Transverse colon (tissue), 4 donors: ENCODE data around the gene EIF4B. TPM values are rescaled to one million over a fixed set of nuclear protein-coding genes. Genes with fewer than 3 reads are reported as not detected.
A peak's percentile ranks its signal among the peaks of the same experiment; 100 is the strongest.

Experiments
- DNase-seq: peaks from one replicate; pipeline ENCODE4 v3.0.0-alpha.2; 2019
- H3K27ac ChIP-seq, 4 donors: fragments of 200-600 bp; sonication (generic); 2 replicates each; pipeline ENCODE4 v1.5.1; 2016 to 2018; ENCODE audit warnings: inconsistent platforms in 4 of 4
- H3K27me3 ChIP-seq: fragments of 200-600 bp; sonication (generic); 2 replicates; pipeline ENCODE4 v1.5.1; 2017; ENCODE audit warnings: inconsistent platforms
- H3K36me3 ChIP-seq, 4 donors: fragments of 200-600 bp; sonication (generic); 2 replicates each; pipeline ENCODE4 v1.5.1; 2017 to 2019; ENCODE audit warnings: inconsistent platforms in 4 of 4
- H3K4me1 ChIP-seq, 4 donors: fragments of 200-600 bp; sonication (generic); 2 replicates each; pipeline ENCODE4 v1.5.1; 2017 to 2020; ENCODE audit warnings: inconsistent platforms in 4 of 4
- H3K4me3 ChIP-seq, 4 donors: fragments of 200-600 bp; sonication (generic); 1 replicate in 1 of 4; 2 replicates in 3 of 4; pipeline versions ENCODE4 v1.5.1 to v1.6.1; 2017 to 2019; ENCODE audit warnings: inconsistent platforms in 4 of 4
- H3K9me3 ChIP-seq, 2 donors: fragments of 200-600 bp; sonication (generic); 2 replicates each; pipeline ENCODE4 v1.5.1; 2017 to 2019; ENCODE audit warnings: inconsistent platforms in 2 of 2
- EP300 ChIP-seq: sonication (generic); formaldehyde crosslinking; IDR thresholded peaks from one replicate; pipeline ENCODE4 v1.6.1; 2017; ENCODE audit warnings: antibody characterized with exemption, low read depth
- POLR2A ChIP-seq: fragments of 450-650 bp; IDR thresholded peaks from one replicate; pipeline ENCODE4 v1.6.1; 2016; ENCODE audit warnings: antibody characterized with exemption, mild to moderate bottlenecking, moderate library complexity
- POLR2AphosphoS5 ChIP-seq, 3 donors: sonication (generic); formaldehyde crosslinking; IDR thresholded peaks; one replicate each; pipeline ENCODE4 v1.6.1; 2016; ENCODE audit warnings: antibody characterized with exemption in 3 of 3
- WGBS, 2 donors: methylation state at CpG; one replicate each; pipeline ENCODE4 v1.1.5; 2018; ENCODE audit warnings: low coverage in 1 of 2; 5-methylcytosine and 5-hydroxymethylcytosine counted together
- in situ Hi-C, 4 donors: fragments of 200-750 bp; cut with MboI; loops; one replicate each; pipeline versions ENCODE4 v1.15.0 to v1.15.1; 2017; ENCODE audit warnings: low sequenced_read_pairs in 3 of 4, low pct_ligation_motif_present in 1 of 4, low pct_unique_long_range_greater_than_20kb in 1 of 4
- intact Hi-C: fragments of 100-400 bp; cut with DNase I; formaldehyde crosslinking; loops from one replicate; pipeline ENCODE4 v1.15.1; 2023; ENCODE audit warnings: low total_unique reads
- total RNA-seq, 4 donors: library from RNA; depleted of rRNA; stranded (reverse); fragments of >200 nt; gene quantifications; one replicate each; pipeline ENCODE4 v1.1.0, GENCODE V29; 2016
- TF ChIP-seq, protein P1 (sequence below), 5 experiments: fragments of 200-600 bp in 3 of 5; fragments of 450-650 bp in 2 of 5; sonication (generic) in 3 of 5; IDR thresholded peaks; 1 replicate in 2 of 5; 2 replicates in 3 of 5; pipeline ENCODE4 v1.5.1; 2016 to 2017; ENCODE audit warnings: antibody characterized with exemption in 5 of 5, inconsistent platforms in 3 of 5, mild to moderate bottlenecking in 2 of 5, moderate library complexity in 1 of 5

EIF4B gene
- total RNA-seq, 4 donors from 2014 or later, result 175 to 383 (median 261) TPM

DNA sequence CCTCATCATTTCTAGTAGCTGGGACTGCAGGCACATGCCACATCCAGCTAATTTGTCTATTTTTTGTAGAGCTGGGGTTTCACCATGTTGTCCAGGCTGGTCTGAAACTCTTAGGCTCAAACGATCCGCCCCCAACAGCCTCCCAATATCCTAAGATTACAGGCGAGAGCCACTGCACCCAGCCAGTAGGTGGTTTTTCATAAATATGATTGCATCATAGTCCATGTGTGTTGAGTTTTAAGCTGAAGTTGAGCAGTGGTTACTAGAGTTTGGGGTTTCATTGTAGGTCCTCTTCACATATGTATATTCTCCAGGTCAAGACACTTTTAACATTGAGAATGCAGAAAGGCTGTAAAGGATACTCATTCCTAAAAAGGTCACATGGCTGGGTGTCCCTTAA, 30.5 kb downstream of the EIF4B start:
- in situ Hi-C loops, result no loop called here
- no peak for TF ChIP-seq POLR2A
- no peak for TF ChIP-seq EP300
- 83 to 100% methylated on average over 1 to 3 of the region's 3 CpGs for WGBS, 2 donors

DNA sequence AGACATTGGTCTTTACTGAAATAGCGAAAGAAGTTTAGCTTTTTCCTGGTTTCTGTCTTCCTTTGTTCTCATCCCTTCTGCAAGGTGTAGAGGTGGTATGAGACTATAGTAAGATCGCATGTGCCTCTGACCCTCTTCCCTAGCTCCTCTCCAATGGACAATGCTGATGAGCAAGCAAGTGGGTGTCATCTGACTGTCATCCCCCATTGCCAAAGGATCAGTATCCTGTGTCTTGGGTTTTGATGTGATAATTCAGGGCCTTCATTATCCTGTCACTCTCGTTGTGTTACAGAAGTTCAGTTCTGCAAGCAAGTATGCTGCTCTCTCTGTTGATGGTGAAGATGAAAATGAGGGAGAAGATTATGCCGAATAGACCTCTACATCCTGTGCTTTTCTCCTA, 33.6 kb downstream of the EIF4B start:
- DNase-seq, result no peak
- H3K27me3 ChIP-seq, result no peaks in the 10 kb centered on the region
- peak overlapping the region in 3 of 4 donors; percentile 63 to 74 (median 70) for H3K27ac ChIP-seq
- no peak overlapping the region for H3K4me3 ChIP-seq
- peaks cover 0 to 51% (median 26%) of the 10 kb centered on the region in 4 donors for H3K36me3 ChIP-seq
- H3K9me3 ChIP-seq, result no peaks in the 10 kb centered on the region
- TF ChIP-seq POLR2A (no peak), EP300 (no peak), POLR2AphosphoS5 (IDR thresholded peaks at IDR 0.05) (no peak)
- TF ChIP-seq, protein P1, sequence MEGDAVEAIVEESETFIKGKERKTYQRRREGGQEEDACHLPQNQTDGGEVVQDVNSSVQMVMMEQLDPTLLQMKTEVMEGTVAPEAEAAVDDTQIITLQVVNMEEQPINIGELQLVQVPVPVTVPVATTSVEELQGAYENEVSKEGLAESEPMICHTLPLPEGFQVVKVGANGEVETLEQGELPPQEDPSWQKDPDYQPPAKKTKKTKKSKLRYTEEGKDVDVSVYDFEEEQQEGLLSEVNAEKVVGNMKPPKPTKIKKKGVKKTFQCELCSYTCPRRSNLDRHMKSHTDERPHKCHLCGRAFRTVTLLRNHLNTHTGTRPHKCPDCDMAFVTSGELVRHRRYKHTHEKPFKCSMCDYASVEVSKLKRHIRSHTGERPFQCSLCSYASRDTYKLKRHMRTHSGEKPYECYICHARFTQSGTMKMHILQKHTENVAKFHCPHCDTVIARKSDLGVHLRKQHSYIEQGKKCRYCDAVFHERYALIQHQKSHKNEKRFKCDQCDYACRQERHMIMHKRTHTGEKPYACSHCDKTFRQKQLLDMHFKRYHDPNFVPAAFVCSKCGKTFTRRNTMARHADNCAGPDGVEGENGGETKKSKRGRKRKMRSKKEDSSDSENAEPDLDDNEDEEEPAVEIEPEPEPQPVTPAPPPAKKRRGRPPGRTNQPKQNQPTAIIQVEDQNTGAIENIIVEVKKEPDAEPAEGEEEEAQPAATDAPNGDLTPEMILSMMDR (IDR thresholded peaks at IDR 0.05), result no peak
- in situ Hi-C loops, result no loop called here
- WGBS, 2 donors, result 84 to 95% methylated on average over 3 to 4 of the region's 4 CpGs
- intact Hi-C loops, result no loop called here
- peaks cover 5 to 24% (median 16%) of the 10 kb centered on the region in 4 donors for H3K4me1 ChIP-seq

More for the DNA sequence above, 30.5 kb downstream of the EIF4B start:
- H3K27ac ChIP-seq, result no peak overlapping the region
- H3K27me3 ChIP-seq, result no peaks in the 10 kb centered on the region
- no peak for DNase-seq
- no peak overlapping the region for H3K4me3 ChIP-seq
- peaks cover 0 to 12% (median 6%) of the 10 kb centered on the region in 4 donors for H3K4me1 ChIP-seq
- no peaks in the 10 kb centered on the region for H3K9me3 ChIP-seq
- intact Hi-C loops, result no loop called here
- H3K36me3 ChIP-seq, result peaks cover 0 to 63% (median 35%) of the 10 kb centered on the region in 4 donors

DNA sequence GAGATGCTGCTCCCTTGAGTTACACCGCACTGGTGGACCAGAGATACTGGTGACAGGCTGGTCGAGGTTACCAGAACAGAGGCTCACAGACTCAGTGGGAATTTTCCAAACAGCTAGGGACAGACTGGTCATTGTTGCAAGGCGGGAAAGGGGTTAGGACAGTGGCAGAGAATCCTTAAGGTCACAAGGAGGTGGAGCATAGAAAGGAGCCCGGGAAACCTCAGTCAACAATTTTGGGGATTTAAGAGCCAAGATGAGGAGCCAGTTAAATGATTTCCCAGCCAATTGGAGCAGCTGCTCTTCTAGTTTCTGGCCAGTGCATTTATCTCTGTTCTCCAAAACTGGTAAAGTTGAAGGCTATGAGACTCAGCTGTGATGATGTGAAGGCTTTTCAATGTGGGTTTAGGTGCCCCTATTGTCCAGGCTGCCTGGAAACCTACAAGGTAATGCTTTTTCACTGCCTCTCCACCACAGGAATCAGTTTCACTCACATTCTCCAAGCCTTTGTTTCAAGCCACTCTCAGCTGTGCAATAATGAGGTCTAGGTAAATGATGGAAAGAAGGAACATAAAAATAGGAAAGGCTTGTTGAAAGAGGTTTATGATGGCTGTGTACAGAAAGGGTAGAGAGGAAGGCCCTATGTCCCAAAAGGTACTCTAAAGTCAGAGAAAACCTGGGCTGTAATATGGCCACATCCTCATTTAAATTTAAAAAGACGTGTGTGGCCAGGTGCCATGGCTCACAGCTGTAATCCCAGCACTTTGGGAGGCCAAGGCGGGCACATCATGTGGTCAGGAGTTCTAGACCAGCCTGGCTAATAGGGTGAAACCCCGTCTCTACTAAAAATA, 36.6 kb downstream of the EIF4B start:
- H3K27ac ChIP-seq, result peak overlapping the region in 1 of 4 donors; percentile 6

DNA sequence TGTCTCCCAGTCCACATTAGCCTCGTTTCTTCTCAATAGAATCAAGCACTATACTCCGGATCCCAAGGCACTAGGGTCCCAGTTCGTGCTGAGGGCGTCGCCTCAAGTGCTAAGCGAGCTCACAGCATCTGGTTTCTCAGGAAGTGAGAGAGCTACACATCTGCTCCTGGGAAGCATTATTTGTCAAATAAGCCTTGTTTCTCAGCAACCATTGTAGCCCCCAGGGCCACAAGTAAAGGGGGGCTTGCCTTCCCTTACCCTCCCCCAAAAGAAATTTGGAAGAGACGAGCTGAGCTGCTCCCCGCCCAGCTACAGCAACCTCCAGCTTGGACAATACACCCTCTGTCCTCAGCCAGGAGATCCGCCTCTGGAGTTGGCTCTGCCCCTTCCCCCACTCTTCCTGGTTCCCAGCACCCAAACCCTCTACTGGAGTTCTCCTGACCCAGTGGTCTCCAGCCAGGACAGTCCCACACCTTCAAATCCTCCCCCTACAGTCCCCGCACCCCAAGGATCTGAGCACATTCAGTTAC, 37.9 kb downstream of the EIF4B start:
- H3K27me3 ChIP-seq, result no peaks in the 10 kb centered on the region
- peaks cover 27 to 49% (median 40%) of the 10 kb centered on the region in 4 donors for H3K4me1 ChIP-seq
- intact Hi-C loops (no loop called here), in situ Hi-C loops (no loop called here)
- peaks cover 0 to 12% (median 4%) of the 10 kb centered on the region in 4 donors for H3K36me3 ChIP-seq
- H3K27ac ChIP-seq, result peak overlapping the region; percentile 96 to 99 (median 98)
- 51% methylated on average over 10 of the region's 10 CpGs; no CpG with 5 or more reads in 1 of the 2 donors for WGBS, 2 donors
- H3K4me3 ChIP-seq, result no peak overlapping the region
- DNase-seq, result no peak
- H3K9me3 ChIP-seq, result no peaks in the 10 kb centered on the region
- no peak for TF ChIP-seq POLR2A
- no peak for TF ChIP-seq EP300
- TF ChIP-seq POLR2AphosphoS5 (IDR thresholded peaks at IDR 0.05), result no peak
- TF ChIP-seq, protein P1 (IDR thresholded peaks at IDR 0.05), result no peak

More for the DNA sequence above, 36.6 kb downstream of the EIF4B start:
- 73 to 80% methylated on average over 4 to 7 of the region's 7 CpGs for WGBS, 2 donors
- TF ChIP-seq POLR2AphosphoS5 (IDR thresholded peaks at IDR 0.05) (no peak), POLR2A (no peak), EP300 (no peak)
- TF ChIP-seq, protein P1 (IDR thresholded peaks at IDR 0.05), result no peak
- no peaks in the 10 kb centered on the region for H3K9me3 ChIP-seq
- no peaks in the 10 kb centered on the region for H3K27me3 ChIP-seq
- peaks cover 17 to 45% (median 35%) of the 10 kb centered on the region in 4 donors for H3K4me1 ChIP-seq
- in situ Hi-C loops (no loop called here), intact Hi-C loops (no loop called here)
- no peak overlapping the region for H3K4me3 ChIP-seq
- DNase-seq, result no peak
- H3K36me3 ChIP-seq, result peaks cover 0 to 21% (median 11%) of the 10 kb centered on the region in 4 donors
